Stomach (tissue), 9 donors: ENCODE data around the gene CAPZB. TPM values are rescaled to one million over a fixed set of nuclear protein-coding genes. Genes with fewer than 3 reads are reported as not detected.

Source experiments
- DNase-seq, 2 donors: peaks; one replicate each; pipeline versions ENCODE4 v3.0.0 to v3.0.0-alpha.2; 2013 to 2019
- H3K27ac ChIP-seq, 5 donors: fragments of 200-600 bp in 4 of 5; sonication (generic) in 4 of 5; one replicate each; pipeline ENCODE4 v1.5.1; 2013 to 2019; ENCODE audit warnings: mild to moderate bottlenecking in 1 of 5, moderate library complexity in 1 of 5
- H3K27me3 ChIP-seq, 3 donors: fragments of 200-600 bp; sonication (generic); one replicate each; pipeline ENCODE4 v1.5.1; 2017 to 2019; ENCODE audit warnings: mixed run types in 1 of 3
- H3K36me3 ChIP-seq, 4 donors: fragments of 200-600 bp; sonication (generic); 1 replicate in 3 of 4; 2 replicates in 1 of 4; pipeline ENCODE4 v1.5.1; 2016 to 2019
- H3K4me1 ChIP-seq, 4 donors: fragments of 200-600 bp; sonication (generic); one replicate each; pipeline ENCODE4 v1.5.1; 2016 to 2019
- H3K4me3 ChIP-seq, 4 donors: fragments of 200-600 bp; sonication (generic) in 3 of 4; one replicate each; pipeline ENCODE4 v1.5.1; 2016 to 2019; ENCODE audit warnings: mild to moderate bottlenecking in 1 of 4
- H3K9me3 ChIP-seq, 4 donors: fragments of 200-600 bp; sonication (generic); one replicate each; pipeline ENCODE4 v1.5.1; 2016 to 2019
- CTCF ChIP-seq, 7 experiments: fragments of 450-650 bp in 4 of 7; fragments of 200-600 bp in 3 of 7; sonication (generic) in 3 of 7; IDR thresholded peaks; one replicate each; pipeline ENCODE4 v1.5.1; 2016 to 2019; ENCODE audit warnings: antibody characterized with exemption in 7 of 7, control low read depth in 2 of 7, mild to moderate bottlenecking in 1 of 7
- EP300 ChIP-seq: sonication (generic); formaldehyde crosslinking; IDR thresholded peaks from one replicate; pipeline ENCODE4 v1.6.1; 2017; ENCODE audit warnings: antibody characterized with exemption
- POLR2A ChIP-seq, 4 donors: fragments of 450-650 bp; IDR thresholded peaks; one replicate each; pipeline ENCODE4 v1.6.1; 2016; ENCODE audit warnings: antibody characterized with exemption in 4 of 4, control low read depth in 2 of 4, mild to moderate bottlenecking in 1 of 4, moderate library complexity in 1 of 4
- POLR2AphosphoS5 ChIP-seq, 3 donors: sonication (generic); formaldehyde crosslinking; IDR thresholded peaks; one replicate each; pipeline ENCODE4 v1.6.1; 2016; ENCODE audit warnings: antibody characterized with exemption in 3 of 3
- WGBS, 5 donors: extraction: QIAGEN DNeasy Blood & Tissue Kit in 3 of 5; methylation state at CpG; one replicate each; pipeline versions ENCODE4 v1.1.5 to v1.1.7; 2013 to 2018; 5-methylcytosine and 5-hydroxymethylcytosine counted together
- intact Hi-C: fragments of 100-400 bp; cut with DNase I; formaldehyde crosslinking; loops from one replicate; pipeline ENCODE4 v1.15.1; 2023; ENCODE audit warnings: low total_unique reads
- polyA plus RNA-seq, 3 donors: library from polyadenylated mRNA; stranded (reverse); fragments of 200-250 nt; gene quantifications; one replicate each; pipeline ENCODE4 v1.2.3, GENCODE V29; 2013
- total RNA-seq, 5 donors: library from RNA; depleted of rRNA; stranded (reverse); fragments of >200 nt; gene quantifications; one replicate each; pipeline versions ENCODE4 v1.1.0 to v1.2.3, GENCODE V29; 2014 to 2016
- donor health status: healthy with polysubstance abuse.
- donor health status: Bipolar disorder and iron deficiency.
- donor health status: healthy.

The CAPZB gene
- total and polyA plus RNA-seq, 8 donors, result 84.9 to 345 (median 155) TPM

DNA sequence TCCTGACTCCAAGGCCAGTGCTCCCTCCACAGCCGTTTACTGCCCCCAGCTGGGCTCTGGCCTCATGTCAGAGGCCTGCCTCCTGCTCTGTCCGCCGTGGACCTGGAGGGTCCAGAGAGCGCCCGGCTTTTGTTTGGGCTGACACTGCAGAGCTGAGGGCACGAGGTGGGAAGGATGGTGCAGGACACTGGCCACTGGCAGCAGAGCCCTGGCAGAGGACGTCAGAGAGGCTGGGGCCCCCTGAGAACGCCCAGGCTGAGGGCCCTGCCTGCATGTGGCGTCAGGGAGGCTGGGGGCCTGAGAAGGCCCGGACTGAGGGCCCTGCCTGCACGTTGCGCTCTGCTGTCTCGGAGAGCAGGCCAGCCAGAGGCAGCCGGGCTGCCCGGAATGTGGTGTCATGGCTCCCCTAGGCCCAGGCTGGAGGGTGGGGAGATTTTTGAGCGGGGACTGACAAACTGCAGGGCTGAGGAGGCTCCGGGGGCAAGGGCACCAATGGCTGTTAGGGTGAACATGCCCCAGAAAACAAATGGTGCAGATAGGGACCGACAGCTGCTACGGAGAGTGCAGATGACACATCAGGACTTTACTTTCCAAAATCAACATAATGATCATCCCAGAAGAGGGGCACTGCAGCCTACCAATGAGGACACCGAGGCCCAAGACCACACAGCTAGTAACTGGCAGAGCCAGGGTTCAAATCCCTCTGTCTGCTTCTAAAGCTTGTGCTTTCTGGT lies 141.6 kb downstream of the CAPZB start:
- Histone ChIP-seq H3K4me1 (peaks cover 18 to 67% (median 40%) of the 10 kb centered on the region in 4 donors), H3K36me3 (peaks cover 57 to 86% (median 73%) of the 10 kb centered on the region in 4 donors), H3K27ac (peak overlapping the region in 2 of 5 donors; percentile 3 to 18), H3K27me3 (no peaks in the 10 kb centered on the region), H3K9me3 (no peaks in the 10 kb centered on the region), H3K4me3 (no peak overlapping the region)
- 85 to 93% (median 91%) methylated on average over 15 to 20 of the region's 20 CpGs for WGBS, 5 donors
- no peak for DNase-seq
- intact Hi-C loops, result loop anchor here (10.0 kb wide), 1 partner anchor 311 kb away; no protein-coding TSS in a partner anchor
- TF ChIP-seq POLR2AphosphoS5 (IDR thresholded peaks at IDR 0.05) (no peak), POLR2A (IDR thresholded peaks at IDR 0.05) (no peak), CTCF (IDR thresholded peaks at IDR 0.05) (no peak), EP300 (no peak)

DNA sequence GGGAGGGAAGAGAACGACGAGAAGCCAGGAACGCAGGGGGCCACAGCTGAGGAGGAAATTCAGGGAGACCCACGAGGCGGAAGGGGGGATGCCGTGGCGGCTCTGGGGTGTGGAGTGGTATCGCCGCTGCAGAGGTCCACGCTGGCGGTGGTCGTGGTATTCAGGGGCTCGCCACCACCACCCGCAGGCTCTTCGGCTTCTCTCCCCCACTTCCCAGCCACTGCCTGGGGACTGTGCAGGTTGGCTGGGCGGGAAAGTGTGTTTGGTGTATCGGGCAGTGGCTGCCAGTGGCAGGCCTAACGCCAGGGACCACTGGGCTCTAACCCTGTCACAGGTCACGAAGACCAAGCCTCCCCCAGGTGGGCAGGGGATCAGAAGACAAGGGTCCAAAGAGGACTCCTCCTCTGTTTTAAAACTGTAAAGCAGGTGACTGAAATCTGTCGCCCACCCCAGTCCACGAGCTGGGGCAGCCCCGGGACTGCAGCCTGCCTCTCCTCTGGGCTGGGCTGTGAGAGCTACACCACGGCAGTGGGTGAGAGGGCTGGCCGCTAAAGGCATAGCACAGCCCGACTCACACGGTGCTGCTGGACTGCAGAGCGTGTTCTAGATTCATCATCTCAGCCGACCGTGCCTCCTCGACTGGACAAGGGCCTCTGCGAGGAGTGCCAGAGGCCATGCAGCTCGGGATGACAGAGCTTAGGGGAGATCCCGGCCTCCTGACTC lies 142.3 kb downstream of the CAPZB start:
- Histone ChIP-seq H3K9me3 (no peaks in the 10 kb centered on the region), H3K27me3 (no peaks in the 10 kb centered on the region), H3K27ac (peak overlapping the region in 1 of 5 donors; percentile 41), H3K4me3 (no peak overlapping the region), H3K36me3 (peaks cover 62 to 86% (median 76%) of the 10 kb centered on the region in 4 donors), H3K4me1 (peaks cover 14 to 60% (median 36%) of the 10 kb centered on the region in 4 donors)
- 84 to 89% (median 87%) methylated on average over 24 to 33 of the region's 33 CpGs for WGBS, 5 donors
- intact Hi-C loops, result loop anchor here (10.0 kb wide), 1 partner anchor 312 kb away; no protein-coding TSS in a partner anchor
- TF ChIP-seq POLR2A (IDR thresholded peaks at IDR 0.05) (no peak), EP300 (no peak), POLR2AphosphoS5 (IDR thresholded peaks at IDR 0.05) (no peak), CTCF (IDR thresholded peaks at IDR 0.05) (no peak)
- DNase-seq, result no peak

DNA sequence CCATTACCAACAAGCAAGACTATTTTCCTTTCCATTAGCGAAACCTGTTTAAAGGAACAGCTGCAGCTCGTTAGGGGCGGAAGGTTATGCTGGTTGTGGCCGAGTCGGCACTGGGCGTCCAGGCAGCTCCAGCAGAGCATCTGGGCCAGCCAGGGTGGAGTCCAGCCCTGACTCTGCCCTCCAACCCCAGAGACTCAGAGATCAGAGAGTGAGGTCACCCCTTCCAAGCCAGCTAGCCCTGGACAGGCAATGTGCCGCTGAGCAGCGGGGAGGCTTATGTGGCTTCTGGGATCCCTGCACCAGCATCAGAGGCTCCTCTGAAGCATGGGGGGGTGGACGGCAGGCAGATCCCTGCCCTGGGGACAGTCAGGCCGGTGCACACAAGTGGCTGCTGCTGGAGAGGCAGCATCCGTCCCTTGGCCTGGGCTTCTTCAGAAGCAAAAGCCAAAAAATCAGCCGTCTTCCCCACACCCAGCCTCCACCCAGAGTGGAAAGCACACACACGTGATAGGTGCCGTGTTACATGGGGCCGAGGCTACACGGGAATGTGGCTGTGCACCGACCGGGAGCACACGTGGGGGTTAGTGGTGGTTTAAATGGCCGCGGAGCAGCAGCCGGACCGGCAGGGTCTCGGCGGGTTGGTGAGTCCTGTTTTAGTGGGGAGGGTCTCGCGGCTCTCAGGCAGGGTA lies 143.1 kb downstream of the CAPZB start:
- TF ChIP-seq CTCF (IDR thresholded peaks at IDR 0.05) (no peak), EP300 (no peak), POLR2A (IDR thresholded peaks at IDR 0.05) (no peak), POLR2AphosphoS5 (IDR thresholded peaks at IDR 0.05) (no peak)
- H3K4me1 ChIP-seq, result peaks cover 6 to 51% (median 30%) of the 10 kb centered on the region in 4 donors
- H3K27me3 ChIP-seq, result no peaks in the 10 kb centered on the region
- 83 to 92% (median 89%) methylated on average over 22 to 27 of the region's 27 CpGs for WGBS, 5 donors
- DNase-seq, result no peak
- intact Hi-C loops, result loop anchor here (10.0 kb wide), 1 partner anchor 313 kb away; no protein-coding TSS in a partner anchor
- peak overlapping the region in 3 of 5 donors; percentile 4 to 41 (median 24) for H3K27ac ChIP-seq
- no peak overlapping the region for H3K4me3 ChIP-seq
- peaks cover 63 to 89% (median 84%) of the 10 kb centered on the region in 4 donors for H3K36me3 ChIP-seq
- no peaks in the 10 kb centered on the region for H3K9me3 ChIP-seq
